ENCODE measurements around the gene ZDHHC23. TPM values are rescaled to one million over a fixed set of nuclear protein-coding genes. Genes with fewer than 3 reads are reported as not detected.
A peak's percentile ranks its signal among the peaks of the same experiment; 100 is the strongest.

The ZDHHC23 gene
- total RNA-seq: 3.0 TPM

DNA sequence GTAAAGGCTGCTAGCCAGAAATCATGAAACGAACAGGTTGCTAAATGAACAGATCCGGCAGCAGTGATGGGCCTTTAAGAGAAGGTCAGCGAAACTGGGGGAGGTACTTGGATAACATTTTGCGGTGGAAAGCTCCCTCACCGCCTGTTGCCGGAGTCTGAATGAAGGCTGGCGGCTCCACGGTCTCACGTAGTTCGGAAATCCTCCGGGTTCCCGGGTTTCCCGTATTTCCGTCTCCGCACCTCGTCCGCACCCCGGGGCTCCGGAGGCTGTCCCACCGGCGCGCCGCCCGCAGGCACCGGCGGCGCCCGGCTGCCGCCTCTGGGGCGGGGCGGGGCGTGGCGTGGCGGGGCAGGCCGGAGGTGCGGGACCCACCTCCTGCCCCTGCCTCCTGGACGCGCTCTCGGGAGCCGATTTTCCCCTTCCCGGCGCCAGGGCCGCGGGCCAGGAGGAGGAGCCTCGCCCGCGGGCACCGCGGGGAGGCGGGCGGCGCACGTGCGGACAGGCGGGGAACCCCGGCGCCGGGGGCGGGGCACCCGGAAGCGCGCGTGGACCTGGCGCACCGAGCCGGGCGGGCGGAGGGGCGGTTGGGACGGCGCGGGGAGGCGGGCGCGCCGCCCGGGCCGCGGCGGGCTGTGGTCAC lies at the start of gene ZDHHC23:
ZDHHC23 (plus strand) TSS at position 642 of the 643 bp plus-strand sequence. CDS start 790 bp downstream, outside the sequence.
- peak; percentile 83 for ATAC-seq

DNA sequence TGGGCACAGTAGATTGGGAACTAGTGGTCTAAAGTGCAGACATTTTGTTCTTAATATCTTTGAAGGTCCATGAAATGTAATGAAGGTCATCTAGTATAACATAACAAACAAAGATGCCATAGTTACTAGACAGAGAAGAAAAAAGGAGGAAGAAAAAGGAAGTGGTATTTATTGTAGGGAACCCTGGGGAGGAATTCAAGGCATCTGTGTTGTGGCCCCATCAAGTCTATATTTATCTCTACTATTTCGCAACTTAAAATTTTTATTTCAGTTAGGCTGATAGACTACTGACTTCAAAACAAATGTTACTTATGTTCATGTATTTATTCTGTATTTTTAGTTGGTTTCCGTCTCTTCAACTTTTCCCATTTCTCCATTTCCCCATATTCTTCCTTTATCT lies 48.9 kb upstream of the ZDHHC23 start:
- no peak for ATAC-seq

- ATAC-seq: no peak
Measured at GRCh38 chr3:113906568-113907140, 41.2 kb upstream of the ZDHHC23 start.

- ATAC-seq: no peak
Measured at GRCh38 chr3:113908133-113908532, 39.7 kb upstream of the ZDHHC23 start.

DNA sequence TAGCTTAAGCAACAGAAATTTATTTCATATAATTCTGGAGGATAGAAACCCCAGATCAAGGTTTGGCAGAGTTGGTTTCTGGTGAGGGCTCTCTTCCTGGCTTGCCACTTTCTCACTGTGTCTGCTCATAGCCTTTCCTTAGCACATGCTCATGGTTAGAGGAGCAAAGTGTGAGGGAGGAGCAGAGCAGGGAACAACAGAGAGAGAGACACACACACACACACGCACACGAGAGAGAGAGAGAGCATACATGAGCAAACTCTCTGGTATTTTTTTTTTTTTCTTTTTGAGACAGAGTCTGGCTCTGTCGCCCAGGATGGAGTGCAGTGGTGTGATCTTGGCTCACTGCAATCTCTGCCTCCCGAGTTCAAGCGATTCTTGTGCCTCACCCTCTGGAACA lies 36.8 kb upstream of the ZDHHC23 start:
- no peak for ATAC-seq

GRCh38 chr3:113912552-113913236 lies 35.1 kb upstream of the ZDHHC23 start:
- ATAC-seq: peak; percentile 96

DNA sequence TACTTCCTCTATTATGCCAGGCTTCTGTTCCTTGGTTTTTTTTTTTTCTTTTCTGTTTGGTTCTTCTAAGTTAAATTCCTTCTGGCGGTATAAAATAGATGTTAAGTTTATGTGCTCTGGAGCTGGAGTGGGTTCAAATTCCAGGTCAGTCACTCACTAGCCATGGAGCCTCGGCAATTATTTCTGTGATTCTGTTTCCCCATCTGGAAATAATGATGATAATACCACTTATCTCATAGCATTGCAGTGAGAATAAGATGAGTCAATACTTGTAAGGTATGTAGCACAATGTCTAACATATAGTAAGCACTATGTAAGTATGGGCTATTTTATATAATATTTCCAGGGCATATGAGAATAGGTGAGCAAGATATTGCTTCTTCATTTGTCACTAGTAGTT lies 33.2 kb upstream of the ZDHHC23 start:
- ATAC-seq: no peak

- no peak for ATAC-seq
Measured at GRCh38 chr3:113927556-113927955, 20.3 kb upstream of the ZDHHC23 start.

DNA sequence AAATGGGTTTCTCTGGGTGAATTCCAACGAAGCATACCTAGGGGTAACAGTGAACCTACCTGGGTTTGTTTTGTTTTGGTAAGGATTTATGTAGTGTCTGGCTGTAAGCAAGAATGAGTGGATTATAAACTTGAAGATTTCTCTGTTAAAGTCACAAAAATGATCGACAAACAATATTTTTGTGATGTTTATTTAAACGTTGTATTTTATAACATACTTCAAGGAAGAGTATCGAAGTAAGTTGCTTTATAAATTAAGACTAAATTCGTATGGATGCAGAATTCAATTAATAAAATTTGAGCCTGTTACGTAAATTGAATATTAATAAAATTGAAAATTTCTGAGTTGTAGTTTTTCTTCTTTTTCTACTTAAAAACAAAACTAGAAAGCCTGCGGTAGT lies 982 bp upstream of the ZDHHC23 start:
- no peak for ATAC-seq

DNA sequence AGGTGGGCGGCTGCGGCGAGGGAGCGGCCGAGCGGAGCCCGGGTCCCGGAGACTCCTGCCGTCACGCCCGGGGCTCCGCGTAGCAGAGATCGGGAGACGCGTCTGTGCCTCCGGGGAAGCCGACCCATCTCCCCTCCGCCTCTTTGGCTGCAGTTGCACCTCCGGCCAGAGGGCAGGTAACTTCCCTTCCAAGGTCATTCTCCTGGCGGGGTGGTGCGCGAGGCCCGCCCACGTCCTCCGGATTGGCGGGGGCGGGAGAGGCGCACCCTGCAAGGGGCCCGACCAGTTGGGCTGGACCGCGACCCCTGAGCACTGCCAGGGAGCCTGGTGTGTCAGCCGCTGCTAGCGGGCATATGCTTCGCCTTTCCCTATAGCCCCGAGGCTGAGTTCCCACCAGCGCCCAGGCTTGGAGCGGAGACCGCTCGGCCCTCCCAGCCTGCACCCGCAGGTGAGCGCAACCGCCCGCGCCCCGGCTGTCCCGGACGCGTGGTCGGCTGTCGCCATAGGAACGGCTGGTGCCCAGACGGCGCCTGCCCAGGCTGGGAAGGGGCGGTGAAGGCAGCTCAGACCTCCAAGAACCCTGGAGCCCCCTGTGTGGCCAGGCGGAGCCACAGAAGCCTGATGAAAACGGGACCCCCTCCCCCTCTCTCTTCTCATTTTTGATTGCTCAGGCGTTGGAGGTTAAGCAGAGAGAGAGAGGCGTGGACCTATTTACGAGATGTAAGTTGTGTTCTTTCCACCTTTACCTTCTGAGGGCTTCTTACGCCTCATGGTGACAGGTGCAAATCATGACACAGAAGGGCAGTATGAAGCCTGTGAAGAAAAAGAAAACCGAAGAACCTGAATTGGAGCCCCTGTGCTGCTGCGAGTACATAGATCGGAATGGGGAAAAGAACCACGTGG lies 453 bp downstream of the ZDHHC23 start:
- ATAC-seq: peak; percentile 41

- no peak for ATAC-seq
Measured at GRCh38 chr3:113952921-113953320, 5.1 kb downstream of the ZDHHC23 start.

DNA sequence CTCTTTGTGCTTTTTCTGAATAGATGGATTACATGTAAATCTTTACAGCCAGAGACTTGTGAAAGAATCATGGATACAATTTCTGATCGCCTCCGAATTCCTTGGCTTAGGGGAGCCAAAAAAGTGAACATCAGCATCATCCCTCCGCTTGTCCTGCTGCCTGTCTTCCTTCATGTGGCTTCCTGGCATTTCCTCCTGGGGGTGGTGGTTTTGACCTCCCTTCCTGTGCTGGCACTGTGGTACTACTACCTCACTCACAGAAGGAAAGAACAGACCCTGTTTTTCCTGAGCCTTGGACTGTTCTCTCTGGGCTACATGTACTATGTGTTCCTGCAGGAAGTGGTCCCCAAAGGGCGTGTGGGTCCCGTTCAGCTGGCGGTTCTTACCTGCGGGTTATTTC lies 5.9 kb downstream of the ZDHHC23 start:
- no peak for ATAC-seq

DNA sequence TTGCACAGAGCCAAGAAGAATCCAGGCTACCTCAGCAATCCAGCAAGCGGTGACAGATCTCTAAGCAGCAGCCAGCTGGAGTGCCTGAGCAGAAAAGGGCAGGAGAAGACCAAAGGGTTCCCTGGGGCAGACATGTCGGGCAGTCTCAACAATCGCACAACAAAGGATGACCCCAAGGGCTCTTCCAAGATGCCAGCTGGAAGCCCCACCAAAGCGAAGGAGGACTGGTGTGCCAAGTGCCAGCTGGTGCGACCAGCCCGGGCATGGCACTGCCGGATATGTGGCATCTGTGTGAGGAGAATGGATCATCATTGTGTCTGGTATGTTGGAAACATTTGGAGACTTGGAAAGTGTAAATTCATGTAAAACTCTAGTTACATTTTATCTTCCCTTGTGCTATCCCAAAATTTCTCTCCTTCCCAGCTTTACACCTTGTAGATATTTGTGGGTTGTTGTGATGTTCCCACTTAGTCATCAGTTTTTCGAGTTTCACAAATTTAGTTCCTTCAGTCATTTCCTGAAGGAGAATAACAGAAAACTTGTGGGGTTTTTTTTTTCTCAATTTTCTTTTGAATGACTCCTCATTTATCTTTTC lies 6.4 kb downstream of the ZDHHC23 start:
- ATAC-seq: no peak

GRCh38 chr3:113963879-113964278 lies 16.1 kb downstream of the ZDHHC23 start:
- no peak for ATAC-seq

- no peak for ATAC-seq
Measured at GRCh38 chr3:113966172-113966571, 18.4 kb downstream of the ZDHHC23 start.

GRCh38 chr3:113968986-113969385 lies 21.2 kb downstream of the ZDHHC23 start:
- no peak for ATAC-seq

DNA sequence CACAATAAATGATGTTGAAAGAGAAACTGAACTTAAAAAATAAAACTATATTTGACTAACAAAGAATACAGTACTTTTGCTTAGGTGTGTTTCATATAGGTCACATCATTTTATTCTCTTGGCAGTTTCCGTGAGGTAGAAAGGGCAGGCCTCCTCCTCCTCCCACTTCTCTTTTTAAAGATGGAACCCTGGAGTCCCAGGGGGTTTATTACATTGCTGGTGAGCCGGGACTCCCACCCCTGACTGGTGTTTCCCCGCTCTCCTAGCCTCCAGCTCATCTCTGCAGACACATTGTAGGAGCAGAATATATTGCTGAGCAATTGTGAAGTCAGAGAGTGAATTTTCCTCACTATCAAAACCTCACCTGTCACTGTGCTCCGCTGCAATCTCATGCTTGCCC lies 30.0 kb downstream of the ZDHHC23 start:
- no peak for ATAC-seq

GRCh38 chr3:113979916-113980315 lies 32.1 kb downstream of the ZDHHC23 start:
- no peak for ATAC-seq

GRCh38 chr3:113981803-113982202 lies 34.0 kb downstream of the ZDHHC23 start:
- ATAC-seq: no peak

DNA sequence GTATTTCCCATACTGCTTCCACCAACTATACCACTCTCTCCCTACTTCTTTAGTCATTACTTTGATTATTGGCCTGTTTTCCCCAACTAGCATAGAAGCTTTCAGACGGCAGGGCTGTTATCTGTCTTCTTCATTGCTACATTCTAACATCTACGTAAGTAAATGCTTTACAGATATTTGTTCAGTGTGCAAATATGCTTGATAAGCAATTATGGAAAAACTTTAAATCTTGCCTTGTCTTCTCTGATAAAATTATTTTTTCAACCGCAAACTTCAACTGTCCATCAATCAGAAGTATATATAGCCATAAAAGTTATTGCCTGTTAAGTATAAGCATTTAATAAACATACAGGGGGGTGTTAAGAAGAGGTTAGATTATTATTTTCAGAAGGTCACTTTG lies 35.7 kb downstream of the ZDHHC23 start:
- no peak for ATAC-seq

DNA sequence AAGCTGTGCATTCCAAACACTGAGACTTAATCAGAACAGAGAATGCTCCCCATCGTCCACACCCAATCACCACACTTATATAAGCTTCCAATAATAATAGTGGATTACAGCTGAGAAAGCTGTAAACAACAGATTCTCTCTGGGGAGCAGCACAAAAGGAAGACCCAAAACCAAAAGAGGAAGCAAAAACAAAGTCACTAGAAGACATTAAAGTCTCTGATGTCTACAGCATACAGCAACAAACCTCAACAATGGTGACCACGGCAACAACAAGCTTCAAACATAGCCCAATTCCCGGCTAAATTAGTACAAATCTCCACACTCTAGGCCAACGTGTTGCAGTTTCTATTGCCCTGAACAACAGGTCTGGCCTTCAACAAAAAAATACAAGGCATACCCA lies 37.7 kb downstream of the ZDHHC23 start:
- ATAC-seq: peak; percentile 22

DNA sequence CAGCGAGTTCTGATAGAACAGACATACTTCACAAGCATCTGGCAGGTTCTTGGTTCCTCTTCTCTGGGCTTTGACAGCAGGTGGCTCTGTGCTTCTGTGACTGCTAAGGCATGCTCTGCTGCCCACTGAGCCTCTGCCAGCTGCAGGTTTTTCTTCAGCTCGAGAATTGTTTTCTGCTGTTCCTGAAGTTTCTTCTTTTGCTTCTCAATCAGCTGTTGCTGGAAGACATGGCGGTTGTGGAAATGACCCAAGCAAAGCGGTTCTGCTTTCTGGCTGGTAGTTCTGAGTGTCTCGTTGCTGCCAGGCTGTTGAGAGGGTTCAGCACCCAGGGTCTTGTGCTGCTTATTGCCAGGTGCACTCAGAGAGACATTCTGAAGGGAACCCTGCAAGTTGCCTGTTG lies 57.7 kb downstream of the ZDHHC23 start:
- ATAC-seq: peak; percentile 38
